ENCODE data around the gene SENP8.
"Not testable (repeated sequence)": the region's sequence is repeated elsewhere in the genome, so short reads cannot be mapped to it uniquely, and the experiment has no call there.

SENP8 gene

GRCh38 chr15:72155635-72156616 is 37.7 kb downstream of the SENP8 start:
- peak; percentile 91 for DNase-seq

- DNase-seq = no peak
Measured at GRCh38 chr15:72156928-72157327, 38.7 kb downstream of the SENP8 start.

- DNase-seq = no peak
Measured at GRCh38 chr15:72160696-72161245, 42.6 kb downstream of the SENP8 start.

- no peak for DNase-seq
Measured at GRCh38 chr15:72161361-72162132, 43.3 kb downstream of the SENP8 start.

- DNase-seq = no peak
Measured at GRCh38 chr15:72162569-72162968, 44.4 kb downstream of the SENP8 start.

- no peak for DNase-seq
Measured at GRCh38 chr15:72163719-72164118, 45.5 kb downstream of the SENP8 start.

GRCh38 chr15:72166716-72167417 is 48.7 kb downstream of the SENP8 start:
- DNase-seq = no peak

GRCh38 chr15:72167445-72167844 is 49.2 kb downstream of the SENP8 start:
- DNase-seq = no peak

- peak; percentile 65 for DNase-seq
Measured at GRCh38 chr15:72168131-72168807, 50.1 kb downstream of the SENP8 start.

GRCh38 chr15:72168808-72169190 is 50.6 kb downstream of the SENP8 start:
- DNase-seq = no peak

- DNase-seq = no peak
Measured at GRCh38 chr15:72169236-72169920, 51.2 kb downstream of the SENP8 start.

GRCh38 chr15:72169921-72170611 is 51.9 kb downstream of the SENP8 start:
- no peak for DNase-seq

GRCh38 chr15:72170691-72171090 is 52.5 kb downstream of the SENP8 start:
- no peak for DNase-seq

GRCh38 chr15:72171978-72172377 is 53.8 kb downstream of the SENP8 start:
- DNase-seq = not testable (repeated sequence)

- no peak for DNase-seq
Measured at GRCh38 chr15:72172796-72173195, 54.6 kb downstream of the SENP8 start.

GRCh38 chr15:72173401-72173800 is 55.2 kb downstream of the SENP8 start:
- DNase-seq = no peak

- no peak for DNase-seq
Measured at GRCh38 chr15:72173864-72174550, 55.8 kb downstream of the SENP8 start.

- no peak for DNase-seq
Measured at GRCh38 chr15:72174551-72175165, 56.5 kb downstream of the SENP8 start.

- DNase-seq = no peak
Measured at GRCh38 chr15:72175186-72176044, 57.2 kb downstream of the SENP8 start.
